Esophagus mucosa (tissue), 1 donor: ENCODE measurements around the gene DENND4B. TPM values are rescaled to one million over a fixed set of nuclear protein-coding genes. Genes with fewer than 3 reads are reported as not detected.

ENCODE experiments used
- ATAC-seq: fragments of 200-7000 bp; cut with Tn5 transposase; one replicate; pipeline ENCODE4 v1.9.1; 2020
- total RNA-seq: library from RNA; stranded (reverse); gene quantifications from one replicate; pipeline ENCODE4 v1.2.4, GENCODE V29; 2023
- donor health status: DM: yes; HTN: yes; CAD: no.

The DENND4B gene
- total RNA-seq, 1 donor from 2014 or later = 12.1 TPM

DNA sequence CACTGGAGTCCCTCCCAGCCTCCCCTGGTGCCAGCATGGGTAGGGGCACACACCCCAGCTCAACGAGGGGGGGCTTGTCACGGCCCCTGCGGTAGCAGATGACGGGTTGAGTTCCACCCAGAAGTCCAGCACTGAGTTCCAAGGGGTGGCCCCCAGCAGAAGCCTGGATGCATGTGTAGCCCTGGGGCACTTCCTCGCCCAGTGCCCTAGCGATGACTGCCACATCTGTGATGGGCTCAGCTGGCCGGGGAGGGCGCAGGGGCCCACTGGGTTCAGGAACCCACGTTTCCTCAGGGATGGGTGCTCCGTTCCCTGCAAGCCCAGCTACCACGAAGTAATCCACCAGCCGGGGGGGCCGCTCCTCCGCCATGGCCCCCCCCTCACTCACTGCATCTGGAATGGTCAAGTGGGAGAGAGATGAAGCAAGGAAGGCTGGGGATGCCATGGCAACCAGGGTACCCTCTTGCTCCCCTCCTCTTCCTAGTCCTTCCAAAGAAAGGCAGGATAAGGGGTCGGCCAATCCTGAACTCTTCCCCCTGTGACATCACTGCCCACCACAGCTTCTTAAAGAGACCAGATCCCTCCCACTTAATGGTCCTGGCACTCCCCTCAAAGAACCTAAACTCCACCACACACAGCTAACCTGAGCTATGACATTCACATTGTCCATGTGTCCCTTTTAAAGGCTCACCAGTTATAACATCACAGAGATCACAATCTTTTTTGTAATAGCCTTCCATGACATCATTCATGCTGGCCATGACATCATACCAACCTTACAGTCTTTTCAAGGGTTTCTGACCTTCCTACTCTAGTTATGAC is 2.3 kb downstream of the DENND4B start:
- ATAC-seq = no peak

DNA sequence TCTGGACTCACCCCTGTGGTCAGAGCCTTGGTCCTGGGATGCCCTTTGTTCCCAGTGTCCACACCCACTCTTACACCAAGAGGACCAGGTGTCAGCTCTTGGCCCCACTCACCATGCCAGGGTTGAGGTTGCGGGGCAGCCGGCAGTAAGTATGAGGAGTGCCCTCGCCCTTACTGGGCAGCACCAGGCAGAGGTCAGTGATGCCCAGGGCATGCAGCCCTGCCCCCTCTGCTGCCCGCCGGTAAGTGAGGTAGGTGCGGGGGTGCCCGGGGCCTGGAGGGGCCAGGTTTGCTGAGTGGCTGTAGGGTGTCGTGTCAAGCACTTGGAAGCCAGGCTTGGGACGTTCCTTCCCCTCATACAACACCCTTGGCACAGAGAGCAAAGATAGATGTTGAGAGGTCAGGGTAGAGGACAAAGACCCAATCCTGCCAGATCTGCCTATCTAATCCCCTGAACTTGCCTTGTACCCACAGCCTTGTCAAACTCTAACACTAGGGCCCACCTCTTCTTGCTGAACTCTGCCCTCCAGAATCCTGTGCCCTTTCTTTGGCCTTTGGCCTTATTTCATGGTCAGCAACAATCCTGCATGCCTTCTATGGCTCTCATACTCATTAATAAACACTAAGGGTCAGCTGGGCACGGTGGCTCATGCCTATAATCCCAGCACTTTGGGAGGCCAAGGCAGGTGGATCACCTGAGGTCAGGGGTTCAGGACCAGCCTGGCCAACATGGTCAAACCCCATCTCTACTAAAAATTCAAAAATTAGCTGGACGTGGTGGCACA is 3.6 kb downstream of the DENND4B start:
- ATAC-seq = no peak

DNA sequence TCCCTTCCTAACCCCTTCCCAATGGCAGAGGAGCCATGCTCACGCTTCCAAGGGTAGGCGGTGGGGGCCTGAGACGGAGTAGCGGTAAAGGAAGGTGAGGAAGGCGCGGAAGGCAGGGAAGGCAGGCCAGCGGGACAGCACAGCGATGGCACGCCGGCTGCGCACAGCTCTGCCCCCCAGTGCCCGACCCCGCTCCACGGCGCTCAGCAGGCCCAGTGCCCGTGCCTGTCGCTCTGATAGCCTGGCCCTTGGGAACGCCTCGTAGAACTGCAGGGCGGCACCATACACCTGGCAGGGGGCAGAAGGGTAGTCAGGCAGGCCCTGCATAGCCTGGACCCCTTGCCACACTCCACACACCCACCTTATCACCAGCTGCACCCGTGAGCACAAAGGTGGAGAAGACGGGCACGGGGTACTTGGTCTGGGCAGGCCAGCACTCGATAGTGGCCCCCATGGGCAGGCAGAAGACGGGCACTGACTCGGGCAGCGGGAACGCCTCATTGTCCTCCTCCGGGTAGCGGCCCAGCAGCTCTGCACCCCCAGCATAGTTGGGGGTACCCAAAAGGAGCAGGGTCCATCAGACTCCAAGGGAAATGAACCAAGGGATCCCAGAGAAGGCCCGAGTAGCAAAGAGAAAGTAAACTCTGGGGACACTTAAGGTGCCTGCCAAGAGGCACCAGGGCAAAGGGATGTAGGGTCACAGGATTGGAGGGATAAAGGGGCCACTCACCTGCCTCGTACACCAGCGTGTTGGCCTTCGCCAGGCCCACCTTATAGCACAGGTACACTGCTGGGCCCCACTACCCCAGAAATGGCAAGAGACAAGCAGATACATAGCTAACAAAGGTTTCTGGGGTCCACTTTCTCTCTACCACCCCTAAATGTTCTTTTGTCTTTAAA is 4.4 kb downstream of the DENND4B start:
- no peak for ATAC-seq

DNA sequence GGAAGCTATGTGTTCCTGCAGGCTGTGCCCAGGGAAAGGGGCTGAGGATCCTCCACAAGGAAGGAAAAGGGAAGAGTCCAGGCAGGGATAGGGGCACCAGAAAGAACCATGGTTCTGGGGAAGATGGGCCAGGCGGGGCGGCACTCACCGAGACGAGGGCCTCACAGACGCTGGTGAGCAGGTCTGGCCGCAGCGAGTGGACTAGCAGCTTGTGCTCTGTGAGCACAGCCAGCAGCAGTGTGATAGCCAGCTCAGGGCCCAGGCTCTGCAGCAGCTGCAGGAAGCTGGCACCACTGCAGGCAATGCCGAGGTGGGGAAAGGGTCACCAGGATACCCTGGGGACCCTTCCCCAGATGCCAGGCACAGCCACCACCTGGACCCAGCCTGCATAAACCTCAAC is 5.8 kb downstream of the DENND4B start:
- ATAC-seq = no peak

DNA sequence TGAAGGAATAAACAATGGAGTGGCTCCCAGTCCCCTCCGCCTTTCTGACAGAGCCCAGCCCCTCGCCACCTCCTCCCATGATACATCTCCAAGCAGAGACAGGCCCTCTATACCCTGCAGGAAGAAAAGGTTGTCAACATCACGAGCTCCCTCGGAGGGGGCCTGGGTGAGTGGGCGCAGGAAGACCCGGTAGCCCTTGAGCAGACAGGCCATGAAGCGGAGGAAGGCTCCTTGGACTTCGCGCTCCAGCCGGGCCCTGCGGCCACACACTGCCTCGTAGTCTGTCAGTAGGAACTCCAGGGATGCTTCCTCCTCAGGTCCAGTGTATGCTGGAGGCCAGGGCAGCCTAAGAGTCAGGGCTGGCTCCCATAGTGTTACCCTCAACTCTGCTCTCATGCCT is 7.0 kb downstream of the DENND4B start:
- ATAC-seq = no peak

DNA sequence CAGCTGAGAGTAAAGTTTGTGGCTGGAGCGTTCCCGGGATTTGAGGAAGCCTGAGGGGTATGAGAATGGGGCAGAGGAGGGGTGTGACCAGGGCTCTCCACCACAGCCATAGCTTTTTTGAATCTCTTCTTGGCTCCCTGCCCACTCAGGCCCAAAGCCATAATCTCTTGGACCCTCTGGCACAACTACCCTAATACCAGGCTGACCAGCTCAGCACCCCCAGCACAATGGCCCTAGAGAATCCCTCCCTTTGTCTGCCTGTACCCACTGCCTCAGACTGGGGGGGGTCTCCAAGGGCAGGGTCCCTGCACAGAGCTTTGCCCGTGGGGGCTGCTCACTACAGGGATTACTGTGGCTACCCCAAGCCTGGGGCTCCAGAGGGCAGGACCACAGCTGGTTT is 7.5 kb downstream of the DENND4B start:
- no peak for ATAC-seq

DNA sequence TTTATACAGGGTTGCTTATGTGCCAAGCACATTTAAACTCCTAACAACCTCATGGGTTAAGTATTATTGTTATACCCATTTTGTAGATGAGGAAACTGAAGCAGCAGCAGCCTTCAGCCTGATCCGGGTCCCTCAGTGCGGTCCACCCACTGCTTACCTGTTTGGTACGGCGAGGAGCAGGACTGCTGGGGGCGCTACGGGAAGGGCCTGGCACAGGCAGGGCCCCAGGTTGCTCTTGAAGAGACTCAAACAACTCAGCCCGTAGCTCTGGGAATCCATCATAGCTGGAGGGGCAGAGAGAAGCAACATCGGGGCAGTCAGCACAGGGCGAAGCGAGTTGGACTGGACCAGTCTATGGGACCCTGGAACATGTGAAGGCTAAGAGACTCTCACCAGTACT is 9.2 kb downstream of the DENND4B start:
- no peak for ATAC-seq

DNA sequence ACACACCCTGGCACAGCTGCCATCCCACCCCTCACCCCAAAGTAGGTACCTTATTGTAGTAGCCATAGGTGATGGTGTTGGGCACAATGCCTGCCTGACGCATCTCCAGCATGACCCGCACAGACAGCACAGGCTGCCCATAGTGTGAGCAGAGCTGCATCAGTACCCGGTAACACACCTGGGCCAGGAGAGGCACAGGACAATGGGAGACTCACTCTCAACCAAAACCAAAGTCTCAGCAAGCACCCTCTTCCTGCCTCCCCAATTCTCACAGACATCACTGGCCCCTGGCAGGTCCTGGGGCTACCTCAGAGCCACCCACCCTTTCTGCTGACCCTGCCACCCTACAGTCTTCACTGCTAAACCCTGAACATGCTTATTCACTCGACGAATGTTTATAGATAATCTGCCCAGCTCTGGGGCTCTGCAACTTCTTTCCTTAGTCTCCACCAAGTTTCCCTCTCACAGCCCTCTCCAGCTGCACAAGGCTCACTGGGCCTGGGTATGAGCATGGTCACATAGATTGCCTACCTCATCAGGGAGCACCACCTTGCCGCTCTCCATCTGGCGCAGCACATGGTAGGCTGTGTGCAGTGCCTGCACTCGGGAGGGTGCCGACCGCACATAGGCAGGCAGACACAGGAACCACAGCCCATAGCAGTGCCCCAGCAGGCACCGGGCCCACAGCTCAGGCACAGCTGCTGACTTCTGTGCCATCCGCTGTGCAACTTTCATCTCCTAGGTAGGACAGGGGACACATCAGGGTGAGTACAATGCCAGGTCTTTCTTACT is 10.3 kb downstream of the DENND4B start:
- ATAC-seq = no peak

DNA sequence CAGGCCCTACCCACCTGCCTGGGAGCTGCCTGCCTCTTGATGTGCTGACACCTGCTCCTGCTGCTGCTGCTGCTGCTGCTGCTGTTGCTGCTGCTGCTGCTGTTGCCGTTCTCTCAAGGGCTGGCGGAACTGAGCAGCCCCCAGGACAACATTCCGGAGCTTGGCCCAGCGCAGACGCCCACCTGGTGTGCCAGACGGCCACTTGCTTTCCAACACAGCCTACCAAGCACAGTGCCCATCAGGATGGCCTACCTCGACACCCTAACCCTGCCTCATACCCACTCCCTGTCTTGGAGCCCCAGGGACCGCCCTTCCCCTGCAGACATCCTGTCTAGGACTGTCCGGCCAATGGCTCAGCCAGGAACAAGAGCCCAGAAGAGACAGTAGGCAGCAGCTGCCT is 11.8 kb downstream of the DENND4B start:
- no peak for ATAC-seq

DNA sequence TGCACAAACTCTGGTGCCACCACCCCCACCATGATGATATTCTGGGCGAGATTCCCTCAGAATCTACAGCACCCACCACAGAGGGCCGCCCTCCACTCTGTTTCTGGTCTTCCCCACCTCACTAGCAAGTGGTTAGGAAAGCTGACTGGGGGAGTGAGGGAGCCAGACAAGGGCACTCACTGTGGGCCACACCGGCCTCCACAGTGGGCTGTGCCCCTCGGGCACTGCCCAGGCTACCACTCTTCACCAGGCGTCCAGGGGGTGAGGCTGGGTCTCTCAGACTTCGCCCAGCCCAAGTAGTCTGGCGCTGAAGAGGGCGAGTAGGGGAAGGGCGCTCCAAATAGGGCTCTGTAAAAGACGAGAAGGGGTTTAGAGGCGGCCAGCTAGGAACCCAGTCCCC is 12.6 kb downstream of the DENND4B start:
- no peak for ATAC-seq

DNA sequence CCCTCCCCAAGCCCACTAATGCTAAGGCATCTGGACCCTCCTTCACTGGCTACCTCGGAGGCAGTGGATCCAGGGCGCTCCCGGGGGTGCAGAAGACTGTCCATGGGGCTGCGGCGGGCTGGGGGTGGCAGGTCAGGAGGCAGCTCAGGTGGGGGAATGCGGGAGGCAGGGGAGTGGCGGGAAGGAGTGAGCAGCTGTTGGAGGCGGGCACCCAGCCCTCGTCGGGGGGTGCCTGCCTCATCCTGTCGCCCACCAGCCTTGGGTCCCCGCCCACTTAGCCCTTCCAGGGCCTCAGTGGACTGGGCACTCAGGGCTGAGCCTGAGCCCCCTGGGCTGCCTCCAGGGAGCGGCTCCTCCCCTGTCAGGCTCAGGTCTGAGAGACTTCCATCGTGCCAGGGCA is 13.1 kb downstream of the DENND4B start:
- ATAC-seq = no peak

DNA sequence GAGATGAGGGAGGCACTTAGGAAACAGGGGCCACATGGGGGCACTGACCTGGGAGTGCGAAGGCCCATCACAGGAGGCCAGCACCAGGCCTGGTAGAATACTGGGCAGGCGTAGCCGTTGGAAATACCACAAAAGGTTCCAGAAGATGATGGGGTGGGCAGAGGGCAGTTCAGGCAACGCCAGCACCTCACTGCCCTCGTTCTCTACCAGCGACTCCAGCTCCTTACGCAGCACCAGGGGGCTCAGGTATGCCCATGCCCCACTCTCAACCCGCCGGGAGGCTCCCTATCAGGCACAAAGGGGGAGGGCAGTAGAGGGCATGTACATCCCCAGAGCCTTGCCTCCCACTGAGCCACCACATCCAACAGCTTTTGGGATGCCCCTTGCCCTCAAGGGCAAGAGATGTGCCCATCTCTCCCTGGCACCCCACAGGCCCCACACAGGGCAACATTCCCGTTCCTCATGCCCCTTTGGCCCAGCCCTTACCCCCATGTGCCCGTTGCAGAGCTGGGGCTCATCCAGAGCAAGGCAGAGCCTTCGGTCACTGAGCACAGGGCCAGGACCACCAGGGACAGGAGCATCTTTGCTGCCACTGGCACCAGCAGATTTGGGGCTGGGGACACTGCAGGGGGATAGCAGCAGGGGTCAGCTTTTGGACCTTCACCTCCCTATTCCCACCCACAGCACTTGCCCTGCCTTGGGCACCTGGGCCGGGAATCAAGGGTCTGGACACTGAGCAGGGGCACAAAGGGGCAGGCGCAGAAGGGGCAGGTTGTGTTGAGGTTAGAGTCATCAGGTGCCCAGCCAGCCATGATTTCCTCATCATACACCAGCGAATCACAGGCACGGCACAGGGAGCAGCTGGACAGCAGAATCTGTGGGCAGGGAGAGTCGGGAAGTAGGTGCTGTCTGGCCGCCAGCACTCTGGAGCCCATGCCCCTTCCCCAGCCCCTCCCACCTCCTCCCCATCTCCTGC is 14.1 kb downstream of the DENND4B start:
- no peak for ATAC-seq

DNA sequence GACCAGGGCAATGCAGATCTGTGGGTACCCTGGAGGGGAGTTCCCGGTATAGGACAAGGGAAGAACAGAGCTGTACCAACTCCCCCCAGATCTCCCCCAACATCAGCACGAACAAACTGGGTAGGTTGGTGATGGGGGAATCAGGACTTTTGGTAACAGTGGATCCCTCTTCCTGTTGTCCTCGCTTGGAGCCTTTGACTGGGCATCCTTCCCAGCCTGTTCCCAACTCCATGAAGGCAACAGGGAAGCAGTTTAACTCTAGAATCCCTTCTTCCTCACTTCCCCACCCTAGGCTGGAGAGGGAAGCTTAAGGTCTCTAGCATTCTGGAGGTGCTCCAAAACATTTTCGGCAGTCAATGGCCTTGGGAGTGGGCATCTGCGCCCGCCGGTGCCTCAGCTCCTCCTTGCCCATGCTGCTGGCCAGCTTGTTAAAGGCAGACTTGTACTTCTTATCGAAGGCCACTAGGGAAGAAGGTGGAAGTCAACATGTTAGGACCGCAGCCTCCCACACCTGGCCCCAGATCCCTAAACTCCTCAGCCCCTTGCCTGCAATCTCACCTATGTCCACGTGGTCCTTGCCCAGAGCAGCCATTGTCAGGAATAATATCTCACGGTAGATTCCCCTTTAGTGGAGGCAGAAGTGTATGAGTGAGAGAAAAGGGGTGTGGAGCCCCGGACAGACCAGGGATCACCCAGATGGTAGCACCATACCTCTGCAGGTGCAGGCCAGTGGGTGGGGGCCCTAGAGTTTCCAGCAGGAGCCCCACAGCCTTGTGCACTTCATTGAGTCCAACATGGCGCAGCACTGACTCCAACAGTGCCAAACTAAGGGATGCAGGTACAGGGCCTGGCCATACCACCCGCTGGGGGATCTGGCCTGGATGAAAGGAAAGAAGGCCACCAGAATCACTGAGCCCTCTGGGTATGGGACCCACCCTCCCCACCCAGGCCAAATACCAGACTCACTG is 16.3 kb downstream of the DENND4B start:
- ATAC-seq = no peak

DNA sequence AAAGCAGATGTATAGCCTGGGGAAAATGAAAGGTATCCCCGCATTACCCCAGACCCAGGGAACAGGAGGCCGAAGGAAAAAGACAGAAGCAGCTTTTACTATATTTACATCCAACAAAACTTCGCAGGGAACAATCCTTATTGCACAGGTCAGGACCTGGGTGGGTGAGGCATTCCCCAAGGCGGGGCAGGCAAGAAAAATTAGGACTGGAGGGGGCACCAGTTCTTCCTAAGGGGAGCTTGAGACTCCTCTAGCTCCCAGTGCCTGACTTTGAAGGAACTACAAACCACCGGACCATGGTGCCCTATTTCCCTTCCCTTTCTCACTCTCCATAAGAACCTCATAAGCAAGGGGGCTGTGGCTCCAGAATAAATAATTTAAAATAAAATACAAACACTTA is 17.1 kb downstream of the DENND4B start:
- ATAC-seq = no peak

DNA sequence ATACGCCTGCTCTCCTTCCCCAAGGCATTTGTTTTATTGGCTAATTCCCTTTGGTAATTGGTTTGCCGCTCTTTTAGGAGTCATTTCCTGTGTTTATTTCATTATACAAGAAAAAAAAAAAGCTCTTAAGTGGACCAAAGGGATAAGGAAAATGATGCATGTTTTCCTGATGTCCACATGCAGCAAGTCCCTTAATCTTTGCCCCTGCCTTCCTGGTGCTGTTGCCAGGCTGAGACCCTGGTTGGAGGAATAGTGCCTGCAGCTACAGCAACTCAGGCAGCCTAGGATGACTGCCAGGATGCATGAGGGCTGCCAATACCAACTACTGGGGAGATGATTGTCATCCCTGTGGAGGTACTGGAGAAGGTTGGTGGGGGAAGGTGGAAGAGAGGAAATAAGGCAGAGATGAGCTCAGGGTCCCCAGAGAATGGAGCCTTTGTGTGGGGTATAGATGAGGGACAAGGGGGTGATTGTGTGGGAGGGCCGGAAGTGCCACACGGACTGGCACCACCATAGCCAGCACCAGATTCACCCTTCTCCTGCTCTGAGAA is 17.7 kb downstream of the DENND4B start:
- no peak for ATAC-seq

DNA sequence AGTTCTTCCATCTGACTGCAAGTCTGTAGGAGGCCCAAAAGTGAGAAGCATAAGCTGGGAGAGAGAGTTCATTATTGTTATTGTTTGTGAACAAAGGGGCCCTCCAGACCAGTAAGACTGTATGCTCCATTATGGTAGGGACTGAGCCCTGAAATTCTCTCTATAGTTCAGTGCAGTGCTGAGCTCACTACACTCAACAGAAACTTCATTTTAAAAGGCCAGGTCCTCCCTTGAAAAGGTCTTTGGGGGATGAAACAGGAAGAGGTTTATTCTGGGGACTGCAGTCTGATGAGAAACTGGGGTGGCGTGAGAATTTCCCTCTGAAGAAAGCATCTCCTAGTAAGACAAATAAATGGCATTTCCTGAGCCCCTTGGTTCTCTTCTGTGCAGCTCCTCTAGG is 18.3 kb downstream of the DENND4B start:
- ATAC-seq = no peak

DNA sequence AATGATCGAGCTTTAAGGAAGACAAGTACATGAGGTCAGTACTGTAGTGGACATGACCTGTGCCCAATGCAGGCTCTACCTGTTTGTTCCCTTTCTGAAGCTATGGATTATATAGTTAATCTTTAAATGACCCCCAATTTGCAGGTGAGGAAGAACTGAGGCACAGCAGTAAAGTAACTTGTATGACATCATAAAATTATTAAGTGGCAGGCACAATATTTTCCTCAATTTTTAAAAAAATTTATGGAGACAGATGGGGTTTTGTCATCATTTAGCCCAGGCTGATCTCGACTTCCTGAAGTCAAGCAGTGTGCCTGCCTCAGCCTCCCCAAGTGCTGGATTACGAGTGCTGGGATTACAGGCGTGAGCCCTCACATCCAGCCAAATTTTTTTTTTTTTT is 20.1 kb downstream of the DENND4B start:
- ATAC-seq = no peak

DNA sequence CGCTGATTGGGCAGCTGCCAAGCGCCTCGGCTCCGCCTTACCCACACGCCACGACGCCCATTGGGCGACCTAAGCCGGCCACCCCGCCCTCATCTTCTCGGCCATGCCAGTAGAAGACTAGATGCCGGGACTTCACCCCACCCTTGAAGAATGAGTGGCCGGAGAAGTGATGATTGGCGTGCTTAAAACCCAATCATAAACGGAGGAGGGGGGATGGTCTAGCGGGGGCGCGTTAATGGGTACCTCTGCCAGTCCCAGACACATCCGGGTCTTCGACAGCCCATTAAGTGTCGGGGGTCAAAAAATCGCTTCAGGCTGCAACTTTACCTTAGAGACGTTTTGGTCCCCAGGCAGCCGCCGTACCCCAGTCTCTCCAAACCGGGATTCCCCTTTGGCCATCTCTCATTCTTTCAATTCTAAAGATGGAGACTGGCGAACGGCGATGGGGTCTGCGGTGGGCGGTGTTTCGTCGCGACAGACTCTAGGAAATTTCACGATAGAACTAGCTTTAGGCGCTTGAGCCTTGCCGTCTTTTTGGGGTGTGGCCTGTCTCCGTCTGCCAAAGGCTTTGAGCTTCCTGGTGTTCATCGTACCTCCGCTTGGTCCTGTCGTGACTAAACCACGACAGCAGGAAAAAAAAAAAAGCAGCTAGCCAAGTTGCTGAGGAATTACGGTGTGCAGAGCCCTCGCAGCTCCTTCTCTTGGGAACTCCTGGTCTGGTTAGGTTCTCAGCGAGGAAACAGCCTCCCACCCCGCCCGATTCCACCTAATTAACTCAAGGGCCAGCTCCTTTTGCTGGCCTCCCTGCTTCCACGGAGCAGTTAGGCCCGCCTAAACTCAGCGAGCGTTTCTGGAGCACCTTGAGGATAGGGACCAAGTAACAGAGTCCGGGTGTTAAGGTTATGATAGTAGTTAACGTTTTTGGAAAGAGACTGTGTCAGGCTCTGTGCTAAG is 23.3 kb downstream of the DENND4B start, which contains the start of gene GATAD2B:
Gene GATAD2B (minus strand): TSS at position 1 of the 954 bp plus-strand sequence. CDS start 94,625 bp downstream, outside the sequence.
- ATAC-seq = peak; percentile 99
